Coronary artery (tissue), 2 donors: ENCODE measurements around the gene ANO9.

Experiments
- DNase-seq: peaks from one replicate; pipeline ENCODE4 v3.0.0-alpha.2; 2017; ENCODE audit warnings: low spot score
- H3K27ac ChIP-seq, 2 donors: fragments of 200-600 bp; sonication (generic); one replicate each; pipeline ENCODE4 v1.5.1; 2016 to 2019
- H3K4me3 ChIP-seq: fragments of 200-600 bp; sonication (generic); 2 replicates; pipeline ENCODE4 v1.5.1; 2016; ENCODE audit warnings: mild to moderate bottlenecking, moderate library complexity
- TF ChIP-seq, protein P1 (sequence below): fragments of 200-600 bp; sonication (generic); IDR thresholded peaks from one replicate; pipeline ENCODE4 v1.5.1; 2019; ENCODE audit warnings: antibody characterized with exemption

Gene ANO9

DNA sequence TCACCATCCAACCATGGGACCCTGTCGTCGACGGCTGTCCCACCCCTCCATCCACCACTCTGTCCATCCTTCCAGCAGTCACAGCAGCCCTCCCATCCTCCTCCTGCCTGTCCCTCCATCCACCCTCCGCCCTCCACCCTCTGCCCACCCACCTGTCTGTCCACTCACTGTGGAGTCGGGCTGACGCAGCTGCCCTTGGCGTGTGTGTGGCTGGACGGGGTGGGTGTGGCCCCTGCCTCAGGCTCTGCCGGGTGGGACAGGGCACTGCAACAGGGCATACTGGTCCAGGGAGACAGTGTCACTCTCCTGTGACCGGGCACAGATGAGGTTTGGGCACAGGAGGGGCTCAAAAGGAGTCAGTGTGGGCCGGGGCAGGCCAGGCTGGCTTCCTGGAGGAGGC is 45.9 kb downstream of the ANO9 start:
- Histone ChIP-seq H3K4me3 (no peak overlapping the region), H3K27ac (no peak overlapping the region)
- DNase-seq: no peak
- TF ChIP-seq, protein P1, sequence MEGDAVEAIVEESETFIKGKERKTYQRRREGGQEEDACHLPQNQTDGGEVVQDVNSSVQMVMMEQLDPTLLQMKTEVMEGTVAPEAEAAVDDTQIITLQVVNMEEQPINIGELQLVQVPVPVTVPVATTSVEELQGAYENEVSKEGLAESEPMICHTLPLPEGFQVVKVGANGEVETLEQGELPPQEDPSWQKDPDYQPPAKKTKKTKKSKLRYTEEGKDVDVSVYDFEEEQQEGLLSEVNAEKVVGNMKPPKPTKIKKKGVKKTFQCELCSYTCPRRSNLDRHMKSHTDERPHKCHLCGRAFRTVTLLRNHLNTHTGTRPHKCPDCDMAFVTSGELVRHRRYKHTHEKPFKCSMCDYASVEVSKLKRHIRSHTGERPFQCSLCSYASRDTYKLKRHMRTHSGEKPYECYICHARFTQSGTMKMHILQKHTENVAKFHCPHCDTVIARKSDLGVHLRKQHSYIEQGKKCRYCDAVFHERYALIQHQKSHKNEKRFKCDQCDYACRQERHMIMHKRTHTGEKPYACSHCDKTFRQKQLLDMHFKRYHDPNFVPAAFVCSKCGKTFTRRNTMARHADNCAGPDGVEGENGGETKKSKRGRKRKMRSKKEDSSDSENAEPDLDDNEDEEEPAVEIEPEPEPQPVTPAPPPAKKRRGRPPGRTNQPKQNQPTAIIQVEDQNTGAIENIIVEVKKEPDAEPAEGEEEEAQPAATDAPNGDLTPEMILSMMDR: no peak

DNA sequence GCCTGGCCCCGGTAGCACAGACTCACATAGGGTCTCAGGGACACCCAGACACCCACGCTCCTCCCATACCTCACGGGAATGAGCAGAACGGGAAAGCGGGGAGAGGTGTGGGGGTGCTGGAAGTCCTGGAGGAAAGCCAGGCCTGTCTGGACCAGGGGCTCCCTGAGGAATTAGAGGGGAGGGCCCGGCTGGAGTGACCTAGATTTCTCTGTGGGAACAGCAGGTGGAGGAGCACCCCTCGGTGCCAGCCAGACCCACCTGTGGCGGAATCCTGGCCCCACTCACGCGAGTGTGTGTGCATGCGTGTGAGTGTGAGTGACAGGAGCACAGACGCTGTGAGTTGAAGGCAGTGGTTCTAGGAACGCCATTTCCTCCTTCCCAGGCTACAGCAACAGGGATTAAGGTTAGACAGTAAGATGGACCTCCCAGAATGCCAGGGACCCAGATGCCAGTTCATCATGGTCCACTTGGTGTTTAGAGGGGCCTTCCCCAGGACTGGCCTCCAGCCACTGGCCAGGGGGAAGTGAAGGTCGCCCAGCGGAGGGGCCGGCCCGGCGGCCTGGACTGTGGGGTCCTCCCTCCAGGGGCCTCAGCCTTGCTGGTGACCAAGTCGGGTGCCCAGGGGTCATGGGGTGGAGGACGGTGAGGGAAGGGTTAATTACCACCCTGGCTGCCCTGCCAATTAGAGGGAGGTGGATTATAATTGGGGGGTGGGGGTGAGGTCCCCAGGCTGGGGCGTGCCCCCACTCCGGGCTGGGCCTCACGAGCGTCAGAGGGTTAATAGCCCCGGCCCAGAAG is 46.8 kb downstream of the ANO9 start:
- TF ChIP-seq, protein P1: no peak
- H3K4me3 ChIP-seq: no peak overlapping the region

DNA sequence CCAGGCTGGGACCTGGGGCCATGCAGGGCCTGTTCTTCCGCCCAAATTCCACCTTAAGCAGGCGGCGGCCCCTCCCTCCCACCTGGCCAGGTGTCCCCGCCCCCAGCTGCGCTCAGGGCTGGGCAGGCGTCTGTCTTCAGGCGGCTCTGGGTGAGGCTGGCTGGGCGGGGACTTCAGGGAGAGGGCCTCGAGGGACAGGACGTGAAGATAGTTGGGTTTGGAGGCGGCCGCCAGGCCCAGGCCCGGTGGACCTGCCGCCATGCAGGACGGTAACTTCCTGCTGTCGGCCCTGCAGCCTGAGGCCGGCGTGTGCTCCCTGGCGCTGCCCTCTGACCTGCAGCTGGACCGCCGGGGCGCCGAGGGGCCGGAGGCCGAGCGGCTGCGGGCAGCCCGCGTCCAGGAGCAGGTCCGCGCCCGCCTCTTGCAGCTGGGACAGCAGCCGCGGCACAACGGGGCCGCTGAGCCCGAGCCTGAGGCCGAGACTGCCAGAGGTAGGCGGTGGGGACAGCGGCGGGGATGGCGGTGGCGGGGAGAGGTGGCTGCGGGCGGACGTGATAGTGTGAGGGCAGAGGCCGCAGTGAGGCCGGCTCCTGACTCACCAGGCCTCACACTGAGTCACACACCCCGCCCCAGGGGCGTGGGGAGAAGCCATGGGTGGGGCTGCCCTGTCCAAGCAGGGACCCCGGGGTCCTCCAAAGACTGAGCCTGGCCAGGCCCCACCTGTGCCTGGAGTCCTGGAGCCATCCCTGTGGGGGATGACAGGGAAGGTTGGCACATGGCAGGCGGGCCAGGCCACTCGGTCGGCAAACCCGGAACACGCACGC is 47.6 kb downstream of the ANO9 start, which contains the start of gene PKP3:
Gene PKP3 (plus strand): TSS at position 176 of the 824 bp plus-strand sequence. CDS start 84 bp downstream, at position 260.
- DNase-seq: no peak
- TF ChIP-seq, protein P1: no peak
- Histone ChIP-seq H3K4me3 (no peak within 1 kb of the TSS), H3K27ac (no peak within 1 kb of the TSS)

More for the DNA sequence above, 46.8 kb downstream of the ANO9 start:
- H3K27ac ChIP-seq: no peak overlapping the region
- no peak for DNase-seq

DNA sequence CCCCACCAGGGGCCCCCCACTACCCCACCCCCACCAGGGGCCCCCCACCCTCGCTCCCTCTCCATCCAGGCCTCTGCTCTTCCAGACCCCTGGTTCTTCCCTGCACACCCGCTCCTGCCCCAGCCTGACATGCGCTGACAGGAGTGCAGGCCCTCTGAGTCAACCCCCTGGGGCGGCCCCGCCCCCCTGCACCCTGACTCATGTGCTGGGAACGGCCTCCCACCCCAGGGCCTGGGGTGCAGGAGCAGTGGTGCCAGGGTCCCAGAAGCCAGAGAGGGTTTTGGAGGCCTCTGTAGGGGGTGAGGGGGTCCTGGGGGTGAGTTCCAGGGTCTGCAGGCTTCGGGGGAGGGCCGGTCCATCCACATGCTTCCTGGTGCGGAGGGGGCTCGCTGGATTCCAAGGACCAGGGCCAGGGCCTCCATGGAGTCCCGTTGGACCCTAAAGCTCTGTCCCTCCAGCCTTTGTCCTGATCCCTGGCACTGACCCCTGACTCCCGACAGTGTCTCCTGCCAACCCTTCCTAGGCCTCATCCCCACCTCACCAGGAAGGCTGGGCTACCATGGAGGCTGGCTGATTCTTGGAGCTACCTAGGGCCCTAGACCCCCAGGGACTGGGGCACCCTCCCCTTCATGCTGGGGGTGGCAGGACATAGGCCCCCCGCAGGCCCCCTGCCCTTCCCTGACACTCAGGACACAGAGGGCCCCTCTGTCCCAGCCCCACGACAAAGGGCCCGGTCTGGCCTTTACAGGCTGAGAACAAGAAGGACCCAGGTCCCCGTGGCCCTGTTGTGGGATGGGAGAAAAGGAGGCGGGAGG is 48.4 kb downstream of the ANO9 start:
- no peak overlapping the region for H3K4me3 ChIP-seq

DNA sequence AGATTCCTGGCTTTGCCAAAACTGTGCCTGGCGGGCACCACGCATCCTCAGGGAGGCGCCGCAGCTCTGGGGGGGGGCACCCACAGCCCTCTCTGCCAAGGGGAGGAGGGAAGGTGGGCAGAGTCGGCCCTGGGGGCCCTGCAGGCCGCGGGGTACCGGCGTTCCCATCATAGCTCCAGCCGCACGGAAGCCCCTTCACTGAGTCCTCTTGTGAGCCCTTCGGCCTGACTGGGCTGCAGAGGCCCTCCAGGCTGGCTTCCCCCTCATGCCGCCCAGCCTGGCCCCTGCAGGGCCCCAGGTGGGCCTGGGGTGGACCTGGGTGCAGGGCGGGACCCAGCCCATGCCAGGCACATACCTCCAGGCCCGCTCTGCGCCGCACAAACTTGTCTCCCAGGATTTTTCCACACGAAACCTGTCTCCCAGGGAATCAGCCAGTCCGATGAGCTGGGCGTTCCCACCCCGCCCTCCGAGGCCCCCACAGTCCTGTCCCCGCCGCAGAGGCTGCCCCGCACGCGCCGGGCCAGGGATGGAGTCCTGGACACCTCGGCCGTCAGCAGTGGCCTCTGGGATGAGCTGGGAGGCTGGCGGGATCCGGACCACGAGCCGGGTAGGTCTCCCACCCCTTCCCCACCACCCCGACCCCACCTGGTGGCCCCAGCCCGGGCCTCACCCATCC is 49.6 kb downstream of the ANO9 start:
- TF ChIP-seq, protein P1: no peak
- no peak for DNase-seq
- H3K27ac ChIP-seq: no peak overlapping the region
- H3K4me3 ChIP-seq: no peak overlapping the region

More for the DNA sequence above, 48.4 kb downstream of the ANO9 start:
- no peak for DNase-seq
- TF ChIP-seq, protein P1: no peak
- H3K27ac ChIP-seq: no peak overlapping the region
